ENCODE results near the gene RETNLB. TPM values are rescaled to one million over a fixed set of nuclear protein-coding genes. Genes with fewer than 3 reads are reported as not detected.

The RETNLB gene
- polyA plus RNA-seq, 1 donor (not counting 4 experiments of a cell fraction or from before 2014, with no cell fraction given), result not detected

GRCh38 chr3:108744762-108745161 is 12.4 kb downstream of the RETNLB start:
- no peaks in the 10 kb centered on the region for H3K4me1 ChIP-seq (ENCODE audit: control insufficient read depth, extremely low read depth, insufficient read depth, low read length)
- no peaks in the 10 kb centered on the region for H3K27me3 ChIP-seq (ENCODE audit: control insufficient read depth, extremely low read depth, insufficient read depth, low read length)
- H3K9me3 ChIP-seq (ENCODE audit: control insufficient read depth, low read depth, low read length), result no peaks in the 10 kb centered on the region
- H2AFZ ChIP-seq (ENCODE audit: control insufficient read depth, low read length), result no peak overlapping the region
- no peak overlapping the region for H3K9ac ChIP-seq (ENCODE audit: control insufficient read depth, extremely low read depth, insufficient read depth, low read length)
- no peak overlapping the region for H3K27ac ChIP-seq (ENCODE audit: control insufficient read depth, insufficient read depth, low read length)
- no peak overlapping the region for H3K4me2 ChIP-seq (ENCODE audit: control insufficient read depth, extremely low read depth, insufficient read depth, low read depth, low read length)
- FAIRE-seq (no peak), DNase-seq (ENCODE audit: low read depth, low spot score) (no peak)
- no peaks in the 10 kb centered on the region for H3K36me3 ChIP-seq (ENCODE audit: control insufficient read depth in 2 of 2, extremely low read depth in 1 of 2, insufficient read depth in 2 of 2, low read length in 2 of 2)
- H4K20me1 ChIP-seq (ENCODE audit: control insufficient read depth, extremely low read depth, insufficient read depth, low read length), result no peaks in the 10 kb centered on the region
- no peaks in the 10 kb centered on the region for H3K79me2 ChIP-seq (ENCODE audit: control insufficient read depth, insufficient read depth, low read length)
- H3K4me3 ChIP-seq (ENCODE audit: control insufficient read depth in 2 of 3, extremely low read depth in 1 of 3, insufficient read depth in 2 of 3, low read depth in 1 of 3, low read length in 3 of 3), result no peak overlapping the region
- dilution Hi-C loops (cut with MboI; ENCODE audit: extremely low pct_ligation_motif_present, low sequenced_read_pairs), result no loop called here
- TF ChIP-seq CTCF (optimal IDR thresholded peaks at IDR 0.05 in 1 of 3, IDR thresholded peaks at IDR 0.05 in 1 of 3, conservative IDR thresholded peaks at IDR 0.05 in 1 of 3; ENCODE audit: extremely low read depth in 1 of 3, insufficient read depth in 2 of 3, low read length in 3 of 3), result no peak
- TF ChIP-seq EZH2 (IDR thresholded peaks at IDR 0.05; ENCODE audit: low read length), result no peak
- no peaks in the 10 kb centered on the region for H3K9me1 ChIP-seq (ENCODE audit: control insufficient read depth, extremely low read depth, insufficient read depth, low read length)

- no peaks in the 10 kb centered on the region for H3K36me3 ChIP-seq (ENCODE audit: control insufficient read depth in 2 of 2, extremely low read depth in 1 of 2, insufficient read depth in 2 of 2, low read length in 2 of 2)
- H3K4me2 ChIP-seq (ENCODE audit: control insufficient read depth, extremely low read depth, insufficient read depth, low read depth, low read length), result no peak overlapping the region
- H3K4me3 ChIP-seq (ENCODE audit: control insufficient read depth in 2 of 3, extremely low read depth in 1 of 3, insufficient read depth in 2 of 3, low read depth in 1 of 3, low read length in 3 of 3), result no peak overlapping the region
- no peaks in the 10 kb centered on the region for H3K9me1 ChIP-seq (ENCODE audit: control insufficient read depth, extremely low read depth, insufficient read depth, low read length)
- no peaks in the 10 kb centered on the region for H3K27me3 ChIP-seq (ENCODE audit: control insufficient read depth, extremely low read depth, insufficient read depth, low read length)
- dilution Hi-C loops (cut with MboI; ENCODE audit: extremely low pct_ligation_motif_present, low sequenced_read_pairs), result no loop called here
- no peaks in the 10 kb centered on the region for H4K20me1 ChIP-seq (ENCODE audit: control insufficient read depth, extremely low read depth, insufficient read depth, low read length)
- H3K9me3 ChIP-seq (ENCODE audit: control insufficient read depth, low read depth, low read length), result no peaks in the 10 kb centered on the region
- TF ChIP-seq CTCF (optimal IDR thresholded peaks at IDR 0.05 in 1 of 3, IDR thresholded peaks at IDR 0.05 in 1 of 3, conservative IDR thresholded peaks at IDR 0.05 in 1 of 3; ENCODE audit: extremely low read depth in 1 of 3, insufficient read depth in 2 of 3, low read length in 3 of 3), result no peak
- TF ChIP-seq EZH2 (IDR thresholded peaks at IDR 0.05; ENCODE audit: low read length), result no peak
- no peaks in the 10 kb centered on the region for H3K4me1 ChIP-seq (ENCODE audit: control insufficient read depth, extremely low read depth, insufficient read depth, low read length)
- DNase-seq (ENCODE audit: low read depth, low spot score) (no peak), FAIRE-seq (no peak)
- no peak overlapping the region for H3K9ac ChIP-seq (ENCODE audit: control insufficient read depth, extremely low read depth, insufficient read depth, low read length)
- no peak overlapping the region for H3K27ac ChIP-seq (ENCODE audit: control insufficient read depth, insufficient read depth, low read length)
- no peak overlapping the region for H2AFZ ChIP-seq (ENCODE audit: control insufficient read depth, low read length)
- H3K79me2 ChIP-seq (ENCODE audit: control insufficient read depth, insufficient read depth, low read length), result no peaks in the 10 kb centered on the region
Observed at GRCh38 chr3:108742929-108743328, 14.3 kb downstream of the RETNLB start.
